Measurements from ENCODE around the gene BABAM2. TPM values are rescaled to one million over a fixed set of nuclear protein-coding genes. Genes with fewer than 3 reads are reported as not detected.

BABAM2 gene
- total RNA-seq, 1 donor: 42.0 TPM

- H3K4me3 ChIP-seq (ENCODE audit: insufficient read depth, low read length): no peak overlapping the region
- H3K79me2 ChIP-seq (ENCODE audit: insufficient read depth, low read length): no peaks in the 10 kb centered on the region
- H3K36me3 ChIP-seq (ENCODE audit: insufficient read depth, low read length): no peaks in the 10 kb centered on the region
- H2AFZ ChIP-seq (ENCODE audit: low read length): no peak overlapping the region
- no peak overlapping the region for H3K27ac ChIP-seq (ENCODE audit: low read depth, low read length)
- no peaks in the 10 kb centered on the region for H3K27me3 ChIP-seq (ENCODE audit: insufficient read depth, low read length)
- no peak for TF ChIP-seq CTCF (IDR thresholded peaks at IDR 0.05; ENCODE audit: extremely low read depth, low read depth, low read length)
- H4K20me1 ChIP-seq (ENCODE audit: insufficient read depth, low read length): no peaks in the 10 kb centered on the region
- no peaks in the 10 kb centered on the region for H3K9me3 ChIP-seq (ENCODE audit: low read depth, low read length)
- no peak overlapping the region for H3K4me2 ChIP-seq (ENCODE audit: insufficient read depth, low read length)
- DNase-seq (ENCODE audit: insufficient read length, low spot score, missing footprints): no peak
- H3K4me1 ChIP-seq (ENCODE audit: insufficient read depth, low read length): peaks cover 7% of the 10 kb centered on the region
Observed at GRCh38 chr2:27847333-27847732, 43.2 kb upstream of the BABAM2 start.

- H3K4me1 ChIP-seq (ENCODE audit: insufficient read depth, low read length): peaks cover 7% of the 10 kb centered on the region
- no peak overlapping the region for H3K27ac ChIP-seq (ENCODE audit: low read depth, low read length)
- H2AFZ ChIP-seq (ENCODE audit: low read length): peak overlapping the region; percentile 19
- no peaks in the 10 kb centered on the region for H4K20me1 ChIP-seq (ENCODE audit: insufficient read depth, low read length)
- H3K4me2 ChIP-seq (ENCODE audit: insufficient read depth, low read length): no peak overlapping the region
- no peaks in the 10 kb centered on the region for H3K36me3 ChIP-seq (ENCODE audit: insufficient read depth, low read length)
- no peak for TF ChIP-seq CTCF (IDR thresholded peaks at IDR 0.05; ENCODE audit: extremely low read depth, low read depth, low read length)
- no peaks in the 10 kb centered on the region for H3K9me3 ChIP-seq (ENCODE audit: low read depth, low read length)
- no peak overlapping the region for H3K4me3 ChIP-seq (ENCODE audit: insufficient read depth, low read length)
- DNase-seq (ENCODE audit: insufficient read length, low spot score, missing footprints): no peak
- H3K79me2 ChIP-seq (ENCODE audit: insufficient read depth, low read length): no peaks in the 10 kb centered on the region
- no peaks in the 10 kb centered on the region for H3K27me3 ChIP-seq (ENCODE audit: insufficient read depth, low read length)
Observed at GRCh38 chr2:27849558-27850205, 40.8 kb upstream of the BABAM2 start.

- DNase-seq (ENCODE audit: insufficient read length, low spot score, missing footprints): no peak
- Histone ChIP-seq H3K9me3 (ENCODE audit: low read depth, low read length) (no peaks in the 10 kb centered on the region), H2AFZ (ENCODE audit: low read length) (no peak overlapping the region), H3K27ac (ENCODE audit: low read depth, low read length) (no peak overlapping the region), H3K36me3 (ENCODE audit: insufficient read depth, low read length) (no peaks in the 10 kb centered on the region), H4K20me1 (ENCODE audit: insufficient read depth, low read length) (no peaks in the 10 kb centered on the region), H3K79me2 (ENCODE audit: insufficient read depth, low read length) (no peaks in the 10 kb centered on the region), H3K4me3 (ENCODE audit: insufficient read depth, low read length) (no peak overlapping the region), H3K4me1 (ENCODE audit: insufficient read depth, low read length) (peaks cover 22% of the 10 kb centered on the region), H3K4me2 (ENCODE audit: insufficient read depth, low read length) (no peak overlapping the region), H3K27me3 (ENCODE audit: insufficient read depth, low read length) (no peaks in the 10 kb centered on the region)
- TF ChIP-seq CTCF (IDR thresholded peaks at IDR 0.05; ENCODE audit: extremely low read depth, low read depth, low read length): no peak
Observed at GRCh38 chr2:27852691-27853090, 37.8 kb upstream of the BABAM2 start.

- DNase-seq (ENCODE audit: insufficient read length, low spot score, missing footprints): no peak
- Histone ChIP-seq H3K79me2 (ENCODE audit: insufficient read depth, low read length) (no peaks in the 10 kb centered on the region), H3K4me3 (ENCODE audit: insufficient read depth, low read length) (no peak overlapping the region), H4K20me1 (ENCODE audit: insufficient read depth, low read length) (no peaks in the 10 kb centered on the region), H3K27me3 (ENCODE audit: insufficient read depth, low read length) (no peaks in the 10 kb centered on the region), H3K9me3 (ENCODE audit: low read depth, low read length) (no peaks in the 10 kb centered on the region), H3K4me1 (ENCODE audit: insufficient read depth, low read length) (peaks cover 22% of the 10 kb centered on the region), H3K4me2 (ENCODE audit: insufficient read depth, low read length) (no peak overlapping the region), H3K27ac (ENCODE audit: low read depth, low read length) (no peak overlapping the region), H2AFZ (ENCODE audit: low read length) (no peak overlapping the region), H3K36me3 (ENCODE audit: insufficient read depth, low read length) (no peaks in the 10 kb centered on the region)
- no peak for TF ChIP-seq CTCF (IDR thresholded peaks at IDR 0.05; ENCODE audit: extremely low read depth, low read depth, low read length)
Observed at GRCh38 chr2:27854229-27854862, 36.2 kb upstream of the BABAM2 start.

All from osteoblast (primary cell).